ENCODE results near the gene SRA1. TPM values are rescaled to one million over a fixed set of nuclear protein-coding genes. Genes with fewer than 3 reads are reported as not detected.
A peak's percentile ranks its signal among the peaks of the same experiment; 100 is the strongest.

Gene SRA1
- total RNA-seq, 1 donor from 2014 or later = 34.6 TPM

- Mint-ChIP-seq H3K27ac (no peak overlapping the region), H3K27me3 (no peaks in the 10 kb centered on the region), H3K9me3 (ENCODE audit: low read depth) (no peaks in the 10 kb centered on the region), H3K4me3 (ENCODE audit: low read depth) (no peak overlapping the region), H3K4me1 (ENCODE audit: low read depth) (peaks cover 6% of the 10 kb centered on the region), H3K36me3 (ENCODE audit: insufficient read depth) (peaks cover 6% of the 10 kb centered on the region)
- no peak for TF ChIP-seq CTCF (IDR thresholded peaks at IDR 0.05; ENCODE audit: unreplicated experiment)
- DNase-seq (ENCODE audit: low spot score, unreplicated experiment) = no peak
Observed at GRCh38 chr5:140570488-140570887, 13.2 kb upstream of the SRA1 start.

GRCh38 chr5:140570058-140570457 is 12.8 kb upstream of the SRA1 start:
- Mint-ChIP-seq H3K4me3 (ENCODE audit: low read depth) (no peak overlapping the region), H3K27ac (no peak overlapping the region), H3K36me3 (ENCODE audit: insufficient read depth) (peaks cover 6% of the 10 kb centered on the region), H3K27me3 (no peaks in the 10 kb centered on the region), H3K4me1 (ENCODE audit: low read depth) (peaks cover 9% of the 10 kb centered on the region), H3K9me3 (ENCODE audit: low read depth) (no peaks in the 10 kb centered on the region)
- no peak for DNase-seq (ENCODE audit: low spot score, unreplicated experiment)
- TF ChIP-seq CTCF (IDR thresholded peaks at IDR 0.05; ENCODE audit: unreplicated experiment) = no peak

- no peak for TF ChIP-seq CTCF (IDR thresholded peaks at IDR 0.05; ENCODE audit: unreplicated experiment)
- H3K4me1 Mint-ChIP-seq (ENCODE audit: low read depth) = peaks cover 12% of the 10 kb centered on the region
- no peaks in the 10 kb centered on the region for H3K27me3 Mint-ChIP-seq
- H3K9me3 Mint-ChIP-seq (ENCODE audit: low read depth) = no peaks in the 10 kb centered on the region
- no peak overlapping the region for H3K4me3 Mint-ChIP-seq (ENCODE audit: low read depth)
- H3K36me3 Mint-ChIP-seq (ENCODE audit: insufficient read depth) = peaks cover 6% of the 10 kb centered on the region
- H3K27ac Mint-ChIP-seq = no peak overlapping the region
- DNase-seq (ENCODE audit: low spot score, unreplicated experiment) = no peak
Observed at GRCh38 chr5:140569197-140569596, 11.9 kb upstream of the SRA1 start.

GRCh38 chr5:140568443-140569063 is 11.3 kb upstream of the SRA1 start:
- Mint-ChIP-seq H3K36me3 (ENCODE audit: insufficient read depth) (peaks cover 6% of the 10 kb centered on the region), H3K4me3 (ENCODE audit: low read depth) (peak overlapping the region; percentile 21), H3K9me3 (ENCODE audit: low read depth) (no peaks in the 10 kb centered on the region), H3K4me1 (ENCODE audit: low read depth) (peaks cover 17% of the 10 kb centered on the region), H3K27ac (no peak overlapping the region), H3K27me3 (no peaks in the 10 kb centered on the region)
- no peak for TF ChIP-seq CTCF (IDR thresholded peaks at IDR 0.05; ENCODE audit: unreplicated experiment)
- no peak for DNase-seq (ENCODE audit: low spot score, unreplicated experiment)

GRCh38 chr5:140567871-140568270 is 10.6 kb upstream of the SRA1 start:
- peaks cover 6% of the 10 kb centered on the region for H3K36me3 Mint-ChIP-seq (ENCODE audit: insufficient read depth)
- DNase-seq (ENCODE audit: low spot score, unreplicated experiment) = no peak
- no peaks in the 10 kb centered on the region for H3K9me3 Mint-ChIP-seq (ENCODE audit: low read depth)
- TF ChIP-seq CTCF (IDR thresholded peaks at IDR 0.05; ENCODE audit: unreplicated experiment) = no peak
- peak overlapping the region; percentile 37 for H3K27ac Mint-ChIP-seq
- no peak overlapping the region for H3K4me3 Mint-ChIP-seq (ENCODE audit: low read depth)
- H3K27me3 Mint-ChIP-seq = no peaks in the 10 kb centered on the region
- H3K4me1 Mint-ChIP-seq (ENCODE audit: low read depth) = peaks cover 20% of the 10 kb centered on the region

Data from progenitor cell of endocrine pancreas (in vitro differentiated cells).